Cardiac fibroblast (primary cell): ENCODE results near the gene D2HGDH.
A peak's percentile ranks its signal among the peaks of the same experiment; 100 is the strongest.

ENCODE experiments used
- DNase-seq, 2 donors: peaks; one replicate each; pipeline versions ENCODE4 v3.0.0 to v3.0.0-alpha.2; 2010; ENCODE audit warnings: low read depth in 2 of 2
- H3K4me3 ChIP-seq, 2 donors: replicated peaks in 1 of 2; 1 replicate in 1 of 2; 2 replicates in 1 of 2; pipeline ENCODE4 v1.5.1; 2011; ENCODE audit warnings: low read depth in 2 of 2, low read length in 2 of 2, mild to moderate bottlenecking in 2 of 2, moderate library complexity in 1 of 2
- CTCF ChIP-seq: IDR thresholded peaks from one replicate; pipeline ENCODE4 v1.5.1; 2011; ENCODE audit warnings: low read depth, mild to moderate bottlenecking, low read length, inconsistent platforms

D2HGDH gene

GRCh38 chr2:241772063-241772499, 37.7 kb downstream of the D2HGDH start:
- TF ChIP-seq CTCF: no peak
- DNase-seq: no peak

GRCh38 chr2:241773511-241774418, 39.3 kb downstream of the D2HGDH start:
- TF ChIP-seq CTCF: no peak
- H3K4me3 ChIP-seq: no peak overlapping the region
- DNase-seq: no peak

More at GRCh38 chr2:241772063-241772499, 37.7 kb downstream of the D2HGDH start:
- H3K4me3 ChIP-seq: no peak overlapping the region

- peak; percentile 51 to 68 for DNase-seq
- H3K4me3 ChIP-seq: no peak overlapping the region
- TF ChIP-seq CTCF: no peak
Measured at GRCh38 chr2:241774419-241775222, 40.2 kb downstream of the D2HGDH start.

GRCh38 chr2:241775223-241776177, 41.1 kb downstream of the D2HGDH start:
- DNase-seq: no peak
- no peak for TF ChIP-seq CTCF
- H3K4me3 ChIP-seq: no peak overlapping the region

GRCh38 chr2:241776336-241777169, 42.1 kb downstream of the D2HGDH start, which contains the start of gene GAL3ST2:
Gene GAL3ST2, plus strand, starts transcription at chr2:241776822. Its CDS starts 134 bp downstream, at chr2:241776956.
- no peak within 1 kb of the TSS for H3K4me3 ChIP-seq
- TF ChIP-seq CTCF: no peak
- no peak for DNase-seq
